ENCODE data around the gene BNIP5. TPM values are rescaled to one million over a fixed set of nuclear protein-coding genes. Genes with fewer than 3 reads are reported as not detected.

BNIP5 gene
- total and polyA plus RNA-seq, 3 experiments from 2014 or later, result not detected

GRCh38 chr6:36280983-36281382 is 55.7 kb downstream of the BNIP5 start:
- peaks cover 43 to 61% of the 10 kb centered on the region in 2 donors for H3K27me3 Mint-ChIP-seq
- Histone ChIP-seq H3K27ac (ENCODE audit: low read depth, low read length) (no peak overlapping the region), H3K36me3 (ENCODE audit: insufficient read depth, low read length) (no peaks in the 10 kb centered on the region), H3K4me3 (ENCODE audit: low read length) (no peak overlapping the region), H3K9me3 (ENCODE audit: low read length) (no peaks in the 10 kb centered on the region), H3K27me3 (ENCODE audit: insufficient read depth, low read length, poor library complexity, severe bottlenecking) (peaks cover 28% of the 10 kb centered on the region), H3K4me1 (ENCODE audit: insufficient read depth, low read length) (no peaks in the 10 kb centered on the region)
- POLR2A ChIA-PET, result no interaction called here
- H3K9me3 Mint-ChIP-seq, result no peaks in the 10 kb centered on the region
- no peak for DNase-seq
- peaks cover 0 to 6% (median 2%) of the 10 kb centered on the region in 3 donors for H3K36me3 Mint-ChIP-seq
- H3K4me1 Mint-ChIP-seq, result no peaks in the 10 kb centered on the region
- CTCF ChIA-PET, result interaction anchor here (1.1 to 1.4 kb wide), 2 partner anchors 10 to 12 kb away, joined by 3 to 4 read pairs; no protein-coding TSS in a partner anchor
- H3K4me3 Mint-ChIP-seq, result no peak overlapping the region
- no peak overlapping the region for H3K27ac Mint-ChIP-seq

GRCh38 chr6:36280467-36280866 is 56.2 kb downstream of the BNIP5 start:
- Mint-ChIP-seq H3K4me1 (no peaks in the 10 kb centered on the region), H3K9me3 (no peaks in the 10 kb centered on the region), H3K27ac (no peak overlapping the region), H3K4me3 (no peak overlapping the region), H3K36me3 (peaks cover 0 to 6% (median 2%) of the 10 kb centered on the region in 3 donors), H3K27me3 (peaks cover 39 to 56% of the 10 kb centered on the region in 2 donors)
- no peak for DNase-seq
- H3K36me3 ChIP-seq (ENCODE audit: insufficient read depth, low read length), result no peaks in the 10 kb centered on the region
- ChIA-PET POLR2A (no interaction called here), CTCF (interaction anchor here (1.1 to 1.4 kb wide), 2 partner anchors 9 to 13 kb away, joined by 3 to 4 read pairs; no protein-coding TSS in a partner anchor)
- H3K4me1 ChIP-seq (ENCODE audit: insufficient read depth, low read length), result no peaks in the 10 kb centered on the region
- no peaks in the 10 kb centered on the region for H3K9me3 ChIP-seq (ENCODE audit: low read length)
- no peak overlapping the region for H3K27ac ChIP-seq (ENCODE audit: low read depth, low read length)
- H3K4me3 ChIP-seq (ENCODE audit: low read length), result no peak overlapping the region
- peaks cover 24% of the 10 kb centered on the region for H3K27me3 ChIP-seq (ENCODE audit: insufficient read depth, low read length, poor library complexity, severe bottlenecking)

- CTCF ChIA-PET, result no interaction called here
Measured at GRCh38 chr6:36277946-36278470, 58.7 kb downstream of the BNIP5 start.

GRCh38 chr6:36276581-36277536 is 59.8 kb downstream of the BNIP5 start:
- ChIA-PET POLR2A (no interaction called here), CTCF (no interaction called here)
- Mint-ChIP-seq H3K36me3 (peaks cover 0 to 2% (median 0%) of the 10 kb centered on the region in 3 donors), H3K9me3 (no peaks in the 10 kb centered on the region), H3K27me3 (peaks cover 32 to 52% of the 10 kb centered on the region in 2 donors), H3K4me1 (no peaks in the 10 kb centered on the region), H3K4me3 (no peak overlapping the region), H3K27ac (no peak overlapping the region)
- Histone ChIP-seq H3K9me3 (ENCODE audit: low read length) (no peaks in the 10 kb centered on the region), H3K27ac (ENCODE audit: low read depth, low read length) (no peak overlapping the region), H3K36me3 (ENCODE audit: insufficient read depth, low read length) (no peaks in the 10 kb centered on the region), H3K4me3 (ENCODE audit: low read length) (no peak overlapping the region), H3K4me1 (ENCODE audit: insufficient read depth, low read length) (no peaks in the 10 kb centered on the region), H3K27me3 (ENCODE audit: insufficient read depth, low read length, poor library complexity, severe bottlenecking) (peaks cover 5% of the 10 kb centered on the region)
- DNase-seq, result no peak

More at GRCh38 chr6:36277946-36278470, 58.7 kb downstream of the BNIP5 start:
- Mint-ChIP-seq H3K9me3 (no peaks in the 10 kb centered on the region), H3K27ac (no peak overlapping the region), H3K4me3 (no peak overlapping the region), H3K27me3 (peaks cover 34 to 52% of the 10 kb centered on the region in 2 donors), H3K36me3 (peaks cover 0 to 2% (median 0%) of the 10 kb centered on the region in 3 donors), H3K4me1 (no peaks in the 10 kb centered on the region)
- DNase-seq, result no peak
- Histone ChIP-seq H3K36me3 (ENCODE audit: insufficient read depth, low read length) (no peaks in the 10 kb centered on the region), H3K4me3 (ENCODE audit: low read length) (no peak overlapping the region), H3K27me3 (ENCODE audit: insufficient read depth, low read length, poor library complexity, severe bottlenecking) (peaks cover 5% of the 10 kb centered on the region), H3K27ac (ENCODE audit: low read depth, low read length) (no peak overlapping the region), H3K9me3 (ENCODE audit: low read length) (no peaks in the 10 kb centered on the region), H3K4me1 (ENCODE audit: insufficient read depth, low read length) (no peaks in the 10 kb centered on the region)
- POLR2A ChIA-PET, result no interaction called here

GRCh38 chr6:36273802-36274514 is 62.7 kb downstream of the BNIP5 start:
- H3K4me3 Mint-ChIP-seq, result no peak overlapping the region
- no peaks in the 10 kb centered on the region for H3K36me3 Mint-ChIP-seq
- POLR2A ChIA-PET, result no interaction called here
- no peaks in the 10 kb centered on the region for H3K36me3 ChIP-seq (ENCODE audit: insufficient read depth, low read length)
- H3K27ac Mint-ChIP-seq, result no peak overlapping the region
- peaks cover 7% of the 10 kb centered on the region for H3K27me3 ChIP-seq (ENCODE audit: insufficient read depth, low read length, poor library complexity, severe bottlenecking)
- H3K4me3 ChIP-seq (ENCODE audit: low read length), result no peak overlapping the region
- H3K27me3 Mint-ChIP-seq, result peaks cover 23 to 52% of the 10 kb centered on the region in 2 donors
- H3K4me1 ChIP-seq (ENCODE audit: insufficient read depth, low read length), result no peaks in the 10 kb centered on the region
- no peak overlapping the region for H3K27ac ChIP-seq (ENCODE audit: low read depth, low read length)
- CTCF ChIA-PET, result no interaction called here
- no peaks in the 10 kb centered on the region for H3K9me3 ChIP-seq (ENCODE audit: low read length)
- no peaks in the 10 kb centered on the region for H3K4me1 Mint-ChIP-seq
- no peak for DNase-seq
- H3K9me3 Mint-ChIP-seq, result no peaks in the 10 kb centered on the region

GRCh38 chr6:36273067-36273466 is 63.6 kb downstream of the BNIP5 start:
- Mint-ChIP-seq H3K27me3 (peaks cover 24 to 46% of the 10 kb centered on the region in 2 donors), H3K4me3 (no peak overlapping the region), H3K4me1 (no peaks in the 10 kb centered on the region), H3K9me3 (peaks cover 0 to 1% (median 0%) of the 10 kb centered on the region in 5 donors), H3K36me3 (peaks cover 0 to 5% (median 0%) of the 10 kb centered on the region in 3 donors), H3K27ac (no peak overlapping the region)
- CTCF ChIA-PET, result no interaction called here
- Histone ChIP-seq H3K27ac (ENCODE audit: low read depth, low read length) (no peak overlapping the region), H3K27me3 (ENCODE audit: insufficient read depth, low read length, poor library complexity, severe bottlenecking) (peaks cover 7% of the 10 kb centered on the region), H3K36me3 (ENCODE audit: insufficient read depth, low read length) (no peaks in the 10 kb centered on the region), H3K4me3 (ENCODE audit: low read length) (no peak overlapping the region), H3K9me3 (ENCODE audit: low read length) (no peaks in the 10 kb centered on the region), H3K4me1 (ENCODE audit: insufficient read depth, low read length) (no peaks in the 10 kb centered on the region)
- POLR2A ChIA-PET, result no interaction called here
- DNase-seq, result no peak

- Histone ChIP-seq H3K27ac (ENCODE audit: low read depth, low read length) (no peak overlapping the region), H3K27me3 (ENCODE audit: insufficient read depth, low read length, poor library complexity, severe bottlenecking) (peaks cover 7% of the 10 kb centered on the region), H3K4me1 (ENCODE audit: insufficient read depth, low read length) (no peaks in the 10 kb centered on the region), H3K36me3 (ENCODE audit: insufficient read depth, low read length) (no peaks in the 10 kb centered on the region), H3K9me3 (ENCODE audit: low read length) (no peaks in the 10 kb centered on the region), H3K4me3 (ENCODE audit: low read length) (no peak overlapping the region)
- H3K27ac Mint-ChIP-seq, result no peak overlapping the region
- peaks cover 0 to 2% (median 0%) of the 10 kb centered on the region in 5 donors for H3K9me3 Mint-ChIP-seq
- H3K4me1 Mint-ChIP-seq, result no peaks in the 10 kb centered on the region
- H3K4me3 Mint-ChIP-seq, result no peak overlapping the region
- ChIA-PET POLR2A (no interaction called here), CTCF (interaction anchor here (1.2 to 1.4 kb wide), 2 partner anchors 8 to 29 kb away, joined by 3 read pairs; no protein-coding TSS in a partner anchor)
- peaks cover 0 to 6% (median 0%) of the 10 kb centered on the region in 3 donors for H3K36me3 Mint-ChIP-seq
- no peak for DNase-seq
- H3K27me3 Mint-ChIP-seq, result peaks cover 26 to 48% of the 10 kb centered on the region in 2 donors
Measured at GRCh38 chr6:36272234-36272633, 64.5 kb downstream of the BNIP5 start.

Measured in CD8-positive, alpha-beta memory T cell (primary cell).